Germinal center (tissue), 1 donor: ENCODE measurements around the gene KRTAP12-3.
"Not testable (repeated sequence)": the region's sequence is repeated elsewhere in the genome, so short reads cannot be mapped to it uniquely, and the experiment has no call there.

Experiments
- DNase-seq: peaks from one replicate; pipeline ENCODE4 v3.0.0; 2012; ENCODE audit warnings: mixed read lengths, low spot score

Gene KRTAP12-3

GRCh38 chr21:44650973-44651675 is 6.6 kb upstream of the KRTAP12-3 start:
- DNase-seq: no peak

- DNase-seq: no peak
Measured at GRCh38 chr21:44653123-44653522, 4.6 kb upstream of the KRTAP12-3 start.

- DNase-seq: no peak
Measured at GRCh38 chr21:44653656-44654575, 3.8 kb upstream of the KRTAP12-3 start.

- DNase-seq: no peak
Measured at GRCh38 chr21:44654576-44655175, 3.1 kb upstream of the KRTAP12-3 start, which contains the start of gene KRTAP12-4. KRTAP12-4 (minus strand) TSS chr21:44654659; CDS start chr21:44654614, 45 bp downstream.

- DNase-seq: no peak
Measured at GRCh38 chr21:44656868-44657267, 864 bp upstream of the KRTAP12-3 start.

- no peak for DNase-seq
Measured at GRCh38 chr21:44658541-44658910, 794 bp downstream of the KRTAP12-3 start.

GRCh38 chr21:44658913-44659595 is 1.3 kb downstream of the KRTAP12-3 start:
- no peak for DNase-seq

- DNase-seq: not testable (repeated sequence)
Measured at GRCh38 chr21:44661567-44661966, 3.8 kb downstream of the KRTAP12-3 start.

GRCh38 chr21:44664691-44665090 is 7.0 kb downstream of the KRTAP12-3 start:
- no peak for DNase-seq

GRCh38 chr21:44666401-44667320 is 8.9 kb downstream of the KRTAP12-3 start, which contains the start of gene KRTAP12-2:
KRTAP12-2 (minus strand) TSS chr21:44666927; CDS start chr21:44666886, 41 bp downstream.
- DNase-seq: no peak

- no peak for DNase-seq
Measured at GRCh38 chr21:44667612-44668011, 9.9 kb downstream of the KRTAP12-3 start.

GRCh38 chr21:44670642-44671432 is 13.1 kb downstream of the KRTAP12-3 start:
- no peak for DNase-seq

GRCh38 chr21:44671911-44672310 is 14.2 kb downstream of the KRTAP12-3 start:
- no peak for DNase-seq

- no peak for DNase-seq
Measured at GRCh38 chr21:44677881-44678280, 20.1 kb downstream of the KRTAP12-3 start.

- no peak for DNase-seq
Measured at GRCh38 chr21:44681152-44681551, 23.4 kb downstream of the KRTAP12-3 start.

- no peak for DNase-seq
Measured at GRCh38 chr21:44681861-44682579, 24.3 kb downstream of the KRTAP12-3 start, which contains the start of gene KRTAP12-1. KRTAP12-1 (minus strand) TSS chr21:44682163; CDS start chr21:44682123, 40 bp downstream.

- DNase-seq: no peak
Measured at GRCh38 chr21:44682580-44683151, 24.9 kb downstream of the KRTAP12-3 start.

- DNase-seq: no peak
Measured at GRCh38 chr21:44684077-44684476, 26.3 kb downstream of the KRTAP12-3 start.

GRCh38 chr21:44684483-44684882 is 26.8 kb downstream of the KRTAP12-3 start:
- DNase-seq: no peak
